DND-41 (cell line): ENCODE data around the gene SCEL.

ENCODE experiments used
- ATAC-seq: fragments of 200-7000 bp; cut with Tn5 transposase; 3 replicates; pipeline ENCODE4 v1.9.1; 2021; ENCODE audit warnings: low read depth; ENCODE audit not compliant: insufficient read depth
- DNase-seq: peaks from one replicate; pipeline ENCODE4 v3.0.0-alpha.2; 2020
- H2AFZ ChIP-seq: 2 replicates; pipeline ENCODE4 v1.6.0; 2012; ENCODE audit warnings: low read depth, low read length
- H3K27ac ChIP-seq: 2 replicates; pipeline ENCODE4 v1.5.1; 2012; ENCODE audit warnings: low read length, inconsistent platforms
- H3K27me3 ChIP-seq: fragments of 200-600 bp; sonication (generic); 2 replicates; pipeline ENCODE4 v1.6.0; 2012; ENCODE audit warnings: low read length, mild to moderate bottlenecking, inconsistent platforms; ENCODE audit not compliant: insufficient read depth, poor library complexity
- H3K36me3 ChIP-seq: 2 replicates; pipeline ENCODE4 v1.5.1; 2012; ENCODE audit warnings: low read length, inconsistent platforms; ENCODE audit not compliant: insufficient read depth
- H3K4me1 ChIP-seq: 2 replicates; pipeline ENCODE4 v1.5.1; 2012; ENCODE audit warnings: mild to moderate bottlenecking, low read length; ENCODE audit not compliant: insufficient read depth
- H3K4me2 ChIP-seq: 2 replicates; pipeline ENCODE4 v1.6.0; 2012; ENCODE audit warnings: mild to moderate bottlenecking, moderate library complexity, low read length, inconsistent platforms; ENCODE audit not compliant: insufficient read depth
- H3K4me3 ChIP-seq, 2 experiments: fragments of 200-600 bp in 1 of 2; shearing (Covaris generic) in 1 of 2; 2 replicates each; pipeline ENCODE4 v1.5.1; 2012 to 2016; ENCODE audit warnings: inconsistent platforms in 2 of 2, low read length in 2 of 2, mild to moderate bottlenecking in 2 of 2, low read depth in 1 of 2, moderate library complexity in 1 of 2
- H3K79me2 ChIP-seq: 2 replicates; pipeline ENCODE4 v1.6.0; 2012; ENCODE audit warnings: low read length, inconsistent platforms; ENCODE audit not compliant: insufficient read depth
- H3K9ac ChIP-seq: 2 replicates; pipeline ENCODE4 v1.6.0; 2012; ENCODE audit warnings: low read depth, mild to moderate bottlenecking, inconsistent platforms, low read length, moderate library complexity
- H3K9me3 ChIP-seq: 2 replicates; pipeline ENCODE4 v1.5.1; 2012; ENCODE audit warnings: low read length, moderate library complexity, mild to moderate bottlenecking, inconsistent platforms; ENCODE audit not compliant: insufficient read depth, severe bottlenecking
- H4K20me1 ChIP-seq: 2 replicates; pipeline ENCODE4 v1.6.0; 2012; ENCODE audit warnings: low read length; ENCODE audit not compliant: insufficient read depth
- CTCF ChIP-seq: IDR thresholded peaks from 2 replicates; pipeline ENCODE4 v1.5.1; 2012; ENCODE audit warnings: borderline replicate concordance, low read length, moderate library complexity, mild to moderate bottlenecking; ENCODE audit not compliant: poor library complexity, severe bottlenecking; ENCODE audit errors: extremely low read depth
- EZH2 ChIP-seq: IDR thresholded peaks from 3 replicates; pipeline ENCODE4 v1.6.1; 2012; ENCODE audit warnings: borderline replicate concordance, low read depth, mild to moderate bottlenecking, moderate library complexity, low read length, inconsistent platforms; ENCODE audit not compliant: severe bottlenecking

Gene SCEL

GRCh38 chr13:77494226-77494625 is 41.3 kb upstream of the SCEL start:
- no peaks in the 10 kb centered on the region for H4K20me1 ChIP-seq
- H3K27me3 ChIP-seq = peaks cover 4% of the 10 kb centered on the region
- H3K4me3 ChIP-seq = no peak overlapping the region
- H3K79me2 ChIP-seq = no peaks in the 10 kb centered on the region
- H3K4me2 ChIP-seq = no peak overlapping the region
- no peaks in the 10 kb centered on the region for H3K9me3 ChIP-seq
- TF ChIP-seq CTCF = no peak
- TF ChIP-seq EZH2 = no peak
- no peaks in the 10 kb centered on the region for H3K4me1 ChIP-seq
- no peaks in the 10 kb centered on the region for H3K36me3 ChIP-seq
- no peak for DNase-seq
- no peak overlapping the region for H2AFZ ChIP-seq
- no peak overlapping the region for H3K9ac ChIP-seq
- no peak for ATAC-seq
- no peak overlapping the region for H3K27ac ChIP-seq

GRCh38 chr13:77497350-77497749 is 38.2 kb upstream of the SCEL start:
- H2AFZ ChIP-seq = no peak overlapping the region
- no peak for DNase-seq
- H3K4me1 ChIP-seq = no peaks in the 10 kb centered on the region
- no peak overlapping the region for H3K4me2 ChIP-seq
- no peak overlapping the region for H3K9ac ChIP-seq
- ATAC-seq = no peak
- no peaks in the 10 kb centered on the region for H3K79me2 ChIP-seq
- no peaks in the 10 kb centered on the region for H3K9me3 ChIP-seq
- no peak overlapping the region for H3K4me3 ChIP-seq
- H3K36me3 ChIP-seq = no peaks in the 10 kb centered on the region
- peaks cover 4% of the 10 kb centered on the region for H3K27me3 ChIP-seq
- H4K20me1 ChIP-seq = no peaks in the 10 kb centered on the region
- TF ChIP-seq CTCF = no peak
- TF ChIP-seq EZH2 = no peak
- no peak overlapping the region for H3K27ac ChIP-seq

- no peak for ATAC-seq
- Histone ChIP-seq H4K20me1 (no peaks in the 10 kb centered on the region), H3K4me1 (no peaks in the 10 kb centered on the region), H3K36me3 (no peaks in the 10 kb centered on the region), H3K27ac (no peak overlapping the region), H3K27me3 (peaks cover 4% of the 10 kb centered on the region), H2AFZ (no peak overlapping the region), H3K4me3 (no peak overlapping the region), H3K9ac (no peak overlapping the region), H3K79me2 (no peaks in the 10 kb centered on the region), H3K9me3 (no peaks in the 10 kb centered on the region), H3K4me2 (no peak overlapping the region)
- no peak for DNase-seq
- TF ChIP-seq EZH2 = no peak
Observed at GRCh38 chr13:77497835-77498234, 37.7 kb upstream of the SCEL start.

- Histone ChIP-seq H3K27ac (no peak overlapping the region), H3K4me3 (no peak overlapping the region), H3K9ac (no peak overlapping the region), H4K20me1 (no peaks in the 10 kb centered on the region), H3K4me1 (no peaks in the 10 kb centered on the region), H3K79me2 (no peaks in the 10 kb centered on the region), H3K27me3 (no peaks in the 10 kb centered on the region), H2AFZ (no peak overlapping the region), H3K36me3 (no peaks in the 10 kb centered on the region), H3K4me2 (no peak overlapping the region), H3K9me3 (no peaks in the 10 kb centered on the region)
- DNase-seq = no peak
- ATAC-seq = no peak
- TF ChIP-seq EZH2 (no peak), CTCF (no peak)
Observed at GRCh38 chr13:77502104-77502720, 33.3 kb upstream of the SCEL start.
